Colonic mucosa (tissue), 4 donors: ENCODE measurements around the gene C4orf51. TPM values are rescaled to one million over a fixed set of nuclear protein-coding genes. Genes with fewer than 3 reads are reported as not detected.

Experiments
- DNase-seq: peaks from one replicate; pipeline ENCODE4 v3.0.0-alpha.2; 2020
- H3K27ac ChIP-seq: fragments of 200-600 bp; one replicate; pipeline ENCODE4 v1.8.0; 2021
- H3K27me3 ChIP-seq: fragments of 200-600 bp; one replicate; pipeline ENCODE4 v1.8.0; 2021
- H3K36me3 ChIP-seq: fragments of 200-600 bp; one replicate; pipeline ENCODE4 v1.8.0; 2021
- H3K4me1 ChIP-seq: fragments of 200-600 bp; one replicate; pipeline ENCODE4 v1.8.0; 2021; ENCODE audit warnings: mild to moderate bottlenecking
- H3K4me3 ChIP-seq: fragments of 200-600 bp; one replicate; pipeline ENCODE4 v1.8.0; 2021
- H3K9ac ChIP-seq, 2 donors: one replicate each; pipeline ENCODE4 v1.7.0; 2013; ENCODE audit warnings: control low read depth in 2 of 2, low read depth in 2 of 2, low read length in 2 of 2
- H3K9me3 ChIP-seq: fragments of 200-600 bp; one replicate; pipeline ENCODE4 v1.8.0; 2021
- CTCF ChIP-seq: fragments of 200-600 bp; IDR thresholded peaks from one replicate; pipeline ENCODE4 v1.8.0; 2022; ENCODE audit warnings: antibody characterized with exemption, mild to moderate bottlenecking
- intact Hi-C: fragments of 100-400 bp; cut with DNase I; formaldehyde crosslinking; loops from one replicate; pipeline ENCODE4 v1.14.1; 2022
- total RNA-seq, 2 donors: library from RNA; stranded (reverse); fragmentation: NEBNext Ultra II Directional in 1 of 2; extraction: Animal tissue kit (Norgen Biotek cat#: 25700) in 1 of 2; gene quantifications; one replicate each; pipeline ENCODE4 v1.2.1, GENCODE V29; 2021
- donor health status: healthy.
- donor health status: DM: no; HTN: no; CAD: no.
- donor health status: DM: no; HTN: no; CAD: no.

C4orf51 gene
- total RNA-seq, 2 donors from 2014 or later, result not detected

- intact Hi-C loops, result no loop called here
- no peaks in the 10 kb centered on the region for H3K36me3 ChIP-seq
- H3K27me3 ChIP-seq, result no peaks in the 10 kb centered on the region
- H3K27ac ChIP-seq, result no peak overlapping the region
- H3K9ac ChIP-seq, result no peak overlapping the region
- H3K4me1 ChIP-seq, result no peaks in the 10 kb centered on the region
- H3K9me3 ChIP-seq, result no peaks in the 10 kb centered on the region
- TF ChIP-seq CTCF, result no peak
- DNase-seq, result no peak
- no peak overlapping the region for H3K4me3 ChIP-seq
Observed at GRCh38 chr4:145773581-145774234, 93.8 kb downstream of the C4orf51 start.

- no peak overlapping the region for H3K9ac ChIP-seq
- no peaks in the 10 kb centered on the region for H3K36me3 ChIP-seq
- TF ChIP-seq CTCF, result no peak
- intact Hi-C loops, result no loop called here
- H3K27me3 ChIP-seq, result no peaks in the 10 kb centered on the region
- H3K4me3 ChIP-seq, result no peak overlapping the region
- H3K9me3 ChIP-seq, result no peaks in the 10 kb centered on the region
- H3K27ac ChIP-seq, result no peak overlapping the region
- no peaks in the 10 kb centered on the region for H3K4me1 ChIP-seq
- no peak for DNase-seq
Observed at GRCh38 chr4:145774473-145774872, 94.5 kb downstream of the C4orf51 start.

- intact Hi-C loops, result no loop called here
- H3K9me3 ChIP-seq, result no peaks in the 10 kb centered on the region
- no peak overlapping the region for H3K9ac ChIP-seq
- DNase-seq, result no peak
- H3K4me3 ChIP-seq, result no peak overlapping the region
- H3K27ac ChIP-seq, result no peak overlapping the region
- H3K4me1 ChIP-seq, result no peaks in the 10 kb centered on the region
- no peaks in the 10 kb centered on the region for H3K36me3 ChIP-seq
- no peaks in the 10 kb centered on the region for H3K27me3 ChIP-seq
- TF ChIP-seq CTCF, result no peak
Observed at GRCh38 chr4:145775406-145775805, 95.5 kb downstream of the C4orf51 start.

- Histone ChIP-seq H3K36me3 (no peaks in the 10 kb centered on the region), H3K4me3 (no peak overlapping the region), H3K4me1 (no peaks in the 10 kb centered on the region), H3K9ac (no peak overlapping the region), H3K27me3 (no peaks in the 10 kb centered on the region), H3K27ac (no peak overlapping the region), H3K9me3 (no peaks in the 10 kb centered on the region)
- intact Hi-C loops, result no loop called here
- TF ChIP-seq CTCF, result no peak
- no peak for DNase-seq
Observed at GRCh38 chr4:145776208-145776607, 96.3 kb downstream of the C4orf51 start.

GRCh38 chr4:145779319-145779801, 99.4 kb downstream of the C4orf51 start:
- no peaks in the 10 kb centered on the region for H3K27me3 ChIP-seq
- no peak overlapping the region for H3K4me3 ChIP-seq
- H3K36me3 ChIP-seq, result no peaks in the 10 kb centered on the region
- TF ChIP-seq CTCF, result no peak
- DNase-seq, result no peak
- H3K27ac ChIP-seq, result no peak overlapping the region
- no peaks in the 10 kb centered on the region for H3K4me1 ChIP-seq
- intact Hi-C loops, result no loop called here
- H3K9ac ChIP-seq, result no peak overlapping the region
- no peaks in the 10 kb centered on the region for H3K9me3 ChIP-seq
